Coronary artery (tissue), 2 donors: ENCODE measurements around the gene DCAF12L2.

Source experiments
- DNase-seq: peaks from one replicate; pipeline ENCODE4 v3.0.0-alpha.2; 2017; ENCODE audit warnings: low spot score
- H3K27ac ChIP-seq, 2 donors: fragments of 200-600 bp; sonication (generic); one replicate each; pipeline ENCODE4 v1.5.1; 2016 to 2019
- H3K4me3 ChIP-seq: fragments of 200-600 bp; sonication (generic); 2 replicates; pipeline ENCODE4 v1.5.1; 2016; ENCODE audit warnings: mild to moderate bottlenecking, moderate library complexity
- TF ChIP-seq, protein P1 (sequence below): fragments of 200-600 bp; sonication (generic); IDR thresholded peaks from one replicate; pipeline ENCODE4 v1.5.1; 2019; ENCODE audit warnings: antibody characterized with exemption

DCAF12L2 gene

DNA sequence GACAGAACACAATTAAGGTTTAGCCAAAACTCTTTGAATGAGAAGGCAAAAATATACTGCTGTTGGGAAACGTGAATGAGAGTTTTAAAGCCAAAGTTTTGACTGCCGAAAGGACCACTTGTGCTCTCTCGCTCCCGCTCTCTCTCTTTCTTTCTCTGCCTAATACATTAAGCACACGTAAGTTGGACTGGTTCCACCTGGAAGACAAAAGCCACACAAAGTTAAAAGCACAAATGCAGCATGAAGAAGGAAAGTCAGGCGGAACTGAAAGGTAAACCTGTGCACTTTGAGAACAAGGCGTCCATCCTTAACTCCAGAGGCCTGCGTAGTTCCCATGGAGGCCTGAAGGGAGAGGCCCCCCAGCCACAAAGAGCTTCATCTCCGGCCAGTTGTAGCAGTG, 1.9 kb downstream of the DCAF12L2 start:
- no peak overlapping the region for H3K27ac ChIP-seq
- TF ChIP-seq, protein P1, sequence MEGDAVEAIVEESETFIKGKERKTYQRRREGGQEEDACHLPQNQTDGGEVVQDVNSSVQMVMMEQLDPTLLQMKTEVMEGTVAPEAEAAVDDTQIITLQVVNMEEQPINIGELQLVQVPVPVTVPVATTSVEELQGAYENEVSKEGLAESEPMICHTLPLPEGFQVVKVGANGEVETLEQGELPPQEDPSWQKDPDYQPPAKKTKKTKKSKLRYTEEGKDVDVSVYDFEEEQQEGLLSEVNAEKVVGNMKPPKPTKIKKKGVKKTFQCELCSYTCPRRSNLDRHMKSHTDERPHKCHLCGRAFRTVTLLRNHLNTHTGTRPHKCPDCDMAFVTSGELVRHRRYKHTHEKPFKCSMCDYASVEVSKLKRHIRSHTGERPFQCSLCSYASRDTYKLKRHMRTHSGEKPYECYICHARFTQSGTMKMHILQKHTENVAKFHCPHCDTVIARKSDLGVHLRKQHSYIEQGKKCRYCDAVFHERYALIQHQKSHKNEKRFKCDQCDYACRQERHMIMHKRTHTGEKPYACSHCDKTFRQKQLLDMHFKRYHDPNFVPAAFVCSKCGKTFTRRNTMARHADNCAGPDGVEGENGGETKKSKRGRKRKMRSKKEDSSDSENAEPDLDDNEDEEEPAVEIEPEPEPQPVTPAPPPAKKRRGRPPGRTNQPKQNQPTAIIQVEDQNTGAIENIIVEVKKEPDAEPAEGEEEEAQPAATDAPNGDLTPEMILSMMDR: no peak
- H3K4me3 ChIP-seq: no peak overlapping the region
- no peak for DNase-seq

GRCh38 chrX:126141014-126141413, 25.1 kb downstream of the DCAF12L2 start:
- TF ChIP-seq, protein P1: no peak
- Histone ChIP-seq H3K4me3 (no peak overlapping the region), H3K27ac (no peak overlapping the region)
- DNase-seq: no peak

DNA sequence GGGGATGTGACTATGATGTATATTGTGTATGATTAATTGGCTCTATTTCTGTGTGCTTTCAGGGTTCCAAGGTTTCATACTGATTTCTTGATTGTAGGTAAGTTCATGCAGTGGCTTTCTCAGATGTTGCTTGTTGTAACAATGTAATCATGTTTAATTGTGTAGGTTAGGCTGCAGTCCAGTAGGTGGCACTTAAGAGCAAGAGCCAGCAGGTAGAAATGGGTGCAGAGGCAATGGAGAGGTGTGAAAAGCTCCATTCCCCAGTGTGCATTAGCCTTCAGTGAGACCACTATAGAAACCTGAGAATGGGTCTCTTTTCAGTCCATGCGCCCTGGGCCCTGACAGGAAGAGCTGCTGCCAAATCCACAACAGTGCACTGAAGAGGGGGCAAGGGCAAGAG, 28.2 kb downstream of the DCAF12L2 start:
- DNase-seq: no peak
- Histone ChIP-seq H3K4me3 (no peak overlapping the region), H3K27ac (no peak overlapping the region)
- TF ChIP-seq, protein P1: no peak

- no peak for DNase-seq
- H3K4me3 ChIP-seq: no peak overlapping the region
- TF ChIP-seq, protein P1: no peak
- H3K27ac ChIP-seq: no peak overlapping the region
Observed at GRCh38 chrX:126124721-126125120, 41.4 kb downstream of the DCAF12L2 start.
